Measurements from ENCODE around the gene RAB7B. TPM values are rescaled to one million over a fixed set of nuclear protein-coding genes. Genes with fewer than 3 reads are reported as not detected.

Gene RAB7B
- polyA plus RNA-seq, 2 of the 4 experiments (the other 2 are of a cell fraction), result 0.08 to 0.30 TPM

- POLR2A ChIA-PET, result no interaction called here
- no peaks in the 10 kb centered on the region for H3K9me3 ChIP-seq
- 65% methylated on average over 3 of the region's 3 CpGs for WGBS (ENCODE audit: missing lambda C conversion rate)
- CTCF ChIA-PET, result no interaction called here
- no peak for ATAC-seq
- no peak for TF ChIP-seq ZSCAN20 (CRISPR knock-in tag; IDR thresholded peaks at IDR 0.05)
- no peak for TF ChIP-seq KDM5A (IDR thresholded peaks at IDR 0.05)
- TF ChIP-seq HDAC2 (IDR thresholded peaks at IDR 0.05), result no peak
- no peak for TF ChIP-seq FOXS1 (CRISPR knock-in tag; IDR thresholded peaks at IDR 0.05)
- TF ChIP-seq BHLHE40 (IDR thresholded peaks at IDR 0.05; ENCODE audit: low read depth, low read length), result no peak
- no peak for TF ChIP-seq MYC (IDR thresholded peaks at IDR 0.05; ENCODE audit: borderline replicate concordance, low read length)
- no peak for TF ChIP-seq EHMT2 (IDR thresholded peaks at IDR 0.05; ENCODE audit: low read depth)
- peaks cover 24% of the 10 kb centered on the region for H3K4me1 ChIP-seq
- H3K4me2 ChIP-seq, result no peak overlapping the region
- FAIRE-seq, result no peak
- no peak overlapping the region for H3K27ac ChIP-seq
- no peak overlapping the region for H3K4me3 ChIP-seq
- DNase-seq (ENCODE audit: low read depth in 1 of 2, low spot score in 1 of 2), result no peak
Measured at GRCh38 chr1:205974712-205975111, 28.5 kb downstream of the RAB7B start.

DNA sequence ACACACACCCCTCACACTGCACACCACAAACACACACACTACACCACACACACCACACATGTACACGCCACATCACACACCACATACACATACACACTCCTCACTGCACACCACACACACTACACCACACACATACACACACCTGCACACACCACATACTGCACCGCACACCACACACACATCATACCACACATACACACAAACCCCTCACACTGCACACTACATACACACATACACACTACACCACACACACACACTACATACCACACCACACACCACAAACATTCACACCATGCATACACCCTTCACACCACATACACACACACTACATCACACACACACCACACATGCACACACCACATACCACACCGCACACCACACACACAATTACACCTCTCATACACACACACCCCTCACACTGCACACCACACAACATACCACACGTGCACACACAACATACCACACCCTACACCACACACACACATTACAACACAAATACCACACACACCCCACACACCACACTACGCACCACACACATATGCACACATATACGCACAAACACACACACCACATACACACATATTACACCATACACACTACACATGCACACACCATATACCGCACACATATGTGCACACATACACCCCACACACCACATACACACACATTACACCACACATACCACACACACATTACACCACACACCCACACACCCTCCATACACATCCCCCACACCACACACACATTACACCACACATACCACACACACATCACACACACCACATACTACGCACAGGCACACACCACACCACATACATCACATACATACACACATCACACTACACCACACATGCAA, 29.6 kb downstream of the RAB7B start:
- ChIA-PET POLR2A (no interaction called here), CTCF (no interaction called here)
- ATAC-seq (no peak), DNase-seq (ENCODE audit: low read depth in 1 of 2, low spot score in 1 of 2) (no peak), FAIRE-seq (no peak)
- no peak for TF ChIP-seq NR3C1 (IDR thresholded peaks at IDR 0.05)
- no peak for TF ChIP-seq POLR2AphosphoS2 (conservative IDR thresholded peaks at IDR 0.05; ENCODE audit: low read length)
- TF ChIP-seq FOSB (CRISPR knock-in tag; IDR thresholded peaks at IDR 0.05), result no peak
- TF ChIP-seq, protein P1, sequence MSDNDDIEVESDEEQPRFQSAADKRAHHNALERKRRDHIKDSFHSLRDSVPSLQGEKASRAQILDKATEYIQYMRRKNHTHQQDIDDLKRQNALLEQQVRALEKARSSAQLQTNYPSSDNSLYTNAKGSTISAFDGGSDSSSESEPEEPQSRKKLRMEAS (IDR thresholded peaks at IDR 0.05), result no peak
- no peak for TF ChIP-seq HOXA7 (CRISPR knock-in tag; IDR thresholded peaks at IDR 0.05)
- no peak for TF ChIP-seq REST (IDR thresholded peaks at IDR 0.05)
- TF ChIP-seq USF2 (IDR thresholded peaks at IDR 0.05), result no peak
- no peak for TF ChIP-seq EP300 (IDR thresholded peaks at IDR 0.05)
- H3K4me2 ChIP-seq, result no peak overlapping the region
- peaks cover 24% of the 10 kb centered on the region for H3K4me1 ChIP-seq
- H3K27ac ChIP-seq, result no peak overlapping the region; a peak in 1 of 6 replicates
- no peaks in the 10 kb centered on the region for H3K9me3 ChIP-seq
- H3K4me3 ChIP-seq, result no peak overlapping the region
- 89% methylated on average over 8 of the region's 8 CpGs for WGBS (ENCODE audit: missing lambda C conversion rate)

DNA sequence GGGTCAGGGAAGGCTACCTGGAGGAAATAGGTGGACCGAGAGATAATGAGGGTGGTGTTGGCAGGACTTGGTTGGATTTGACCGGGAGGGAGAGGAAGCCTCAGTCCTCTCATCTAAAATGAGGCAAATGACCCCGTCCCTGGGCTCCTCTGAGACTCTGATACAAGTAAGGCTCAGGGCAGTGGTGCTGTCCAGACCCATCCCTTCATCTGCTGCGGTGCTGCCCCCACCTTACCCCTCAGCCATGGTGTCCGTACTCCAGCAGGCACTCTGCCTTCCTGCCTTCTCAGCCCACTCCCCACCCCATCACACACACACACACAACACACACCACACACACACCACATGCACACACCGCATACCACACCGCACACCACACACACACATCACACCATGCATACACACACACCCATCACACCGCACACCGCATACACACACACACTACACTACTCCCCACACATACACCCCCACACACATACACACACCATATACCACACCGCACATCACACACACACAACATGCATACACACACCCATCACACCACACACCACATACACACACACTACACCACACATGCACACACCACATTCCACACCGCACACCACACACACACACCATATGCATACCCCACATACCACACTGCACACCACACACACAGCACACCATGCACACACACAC, 30.6 kb downstream of the RAB7B start:
- 77% methylated on average over 11 of the region's 11 CpGs for WGBS (ENCODE audit: missing lambda C conversion rate)
- FAIRE-seq (no peak), DNase-seq (ENCODE audit: low read depth in 1 of 2, low spot score in 1 of 2) (peak in 1 of 2 experiments; percentile 18), ATAC-seq (peak in 1 of 2 experiments; percentile 51; a peak in 3 of 6 replicates)
- peaks cover 24% of the 10 kb centered on the region for H3K4me1 ChIP-seq
- ChIA-PET CTCF (interaction anchor here (0.7 to 6.4 kb wide), 4 partner anchors 8 to 181 kb away, joined by 3 to 84 read pairs (median 43); no protein-coding TSS in a partner anchor), POLR2A (no interaction called here)
- H3K4me2 ChIP-seq, result no peak overlapping the region
- no peak overlapping the region for H3K4me3 ChIP-seq
- peak overlapping the region in 1 of 2 experiments; percentile 28; a peak in 1 of 6 replicates for H3K27ac ChIP-seq
- no peaks in the 10 kb centered on the region for H3K9me3 ChIP-seq
- TF ChIP-seq JUN (IDR thresholded peaks at IDR 0.05), result no peak
- TF ChIP-seq MAFK (IDR thresholded peaks at IDR 0.05; ENCODE audit: partially characterized antibody), result no peak
- no peak for TF ChIP-seq ZNF302 (CRISPR knock-in tag; IDR thresholded peaks at IDR 0.05)
- no peak for TF ChIP-seq BHLHE40 (IDR thresholded peaks at IDR 0.05; ENCODE audit: low read depth, low read length)
- TF ChIP-seq, protein P1 (IDR thresholded peaks at IDR 0.05), result no peak
- no peak for TF ChIP-seq NR3C1 (IDR thresholded peaks at IDR 0.05)
- TF ChIP-seq KDM1A (IDR thresholded peaks at IDR 0.05; ENCODE audit: low read depth), result no peak
- no peak for TF ChIP-seq PBX3 (IDR thresholded peaks at IDR 0.05)
- TF ChIP-seq SMC3 (IDR thresholded peaks at IDR 0.05), result no peak
- TF ChIP-seq E2F6 (IDR thresholded peaks at IDR 0.05; ENCODE audit: borderline replicate concordance, low read depth), result no peak
- no peak for TF ChIP-seq FOSL2 (IDR thresholded peaks at IDR 0.05)
- no peak for TF ChIP-seq FOSL2 (CRISPR knock-in tag; IDR thresholded peaks at IDR 0.05)
- no peak for TF ChIP-seq ZFP36 (IDR thresholded peaks at IDR 0.05; ENCODE audit: borderline replicate concordance, partially characterized antibody)
- TF ChIP-seq CHD4 (IDR thresholded peaks at IDR 0.05; ENCODE audit: borderline replicate concordance), result no peak
